GM15510 (cell line): Measurements from ENCODE around the gene DNAJC30.

Source experiments
- POLR2A ChIP-seq: IDR thresholded peaks from 3 replicates; pipeline ENCODE4 v1.6.1; 2011; ENCODE audit warnings: borderline replicate concordance; ENCODE audit not compliant: insufficient read length; ENCODE audit errors: extremely low read depth

Gene DNAJC30

DNA sequence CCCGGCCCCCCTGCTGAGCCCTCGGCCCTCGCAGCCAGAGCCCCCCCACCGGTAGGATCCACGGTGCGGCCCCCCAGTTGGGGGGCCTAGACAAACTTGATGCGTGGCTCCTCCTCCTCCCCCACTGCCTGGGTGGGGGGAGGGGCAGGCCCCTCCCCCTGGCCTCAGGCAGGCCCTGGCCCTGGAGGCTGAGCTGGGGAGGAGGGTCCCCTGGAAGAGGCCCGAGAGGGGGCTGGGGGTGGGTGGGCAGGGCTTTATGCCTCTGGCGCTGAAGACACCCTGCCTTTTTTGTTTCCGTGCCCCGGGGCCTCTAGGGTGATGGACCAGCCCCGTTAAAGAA lies 12.0 kb downstream of the DNAJC30 start:
- TF ChIP-seq POLR2A: no peak

GRCh38 chr7:73669858-73670385 lies 13.3 kb downstream of the DNAJC30 start:
- TF ChIP-seq POLR2A: no peak

DNA sequence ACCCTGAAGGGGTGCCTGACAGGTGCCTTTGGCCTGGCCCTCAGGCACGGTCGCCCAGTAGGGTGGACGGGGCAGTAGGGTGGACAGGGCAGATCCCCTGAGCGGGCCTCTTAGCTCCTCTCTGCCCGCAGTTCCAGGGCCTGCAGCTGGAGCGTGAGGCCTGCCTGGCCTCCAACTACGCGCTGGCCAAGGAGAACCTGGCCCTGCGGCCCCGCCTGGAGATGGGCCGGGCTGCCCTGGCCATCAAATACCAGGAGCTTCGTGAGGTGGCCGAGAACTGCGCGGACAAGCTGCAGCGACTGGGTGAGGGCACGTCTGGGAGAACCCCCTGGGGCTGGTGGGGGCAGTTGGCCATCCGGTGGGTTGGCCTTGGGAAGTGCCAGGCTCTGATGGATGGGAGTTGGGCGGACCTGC lies 14.0 kb downstream of the DNAJC30 start:
- no peak for TF ChIP-seq POLR2A

GRCh38 chr7:73668886-73669230 lies 14.4 kb downstream of the DNAJC30 start:
- no peak for TF ChIP-seq POLR2A

DNA sequence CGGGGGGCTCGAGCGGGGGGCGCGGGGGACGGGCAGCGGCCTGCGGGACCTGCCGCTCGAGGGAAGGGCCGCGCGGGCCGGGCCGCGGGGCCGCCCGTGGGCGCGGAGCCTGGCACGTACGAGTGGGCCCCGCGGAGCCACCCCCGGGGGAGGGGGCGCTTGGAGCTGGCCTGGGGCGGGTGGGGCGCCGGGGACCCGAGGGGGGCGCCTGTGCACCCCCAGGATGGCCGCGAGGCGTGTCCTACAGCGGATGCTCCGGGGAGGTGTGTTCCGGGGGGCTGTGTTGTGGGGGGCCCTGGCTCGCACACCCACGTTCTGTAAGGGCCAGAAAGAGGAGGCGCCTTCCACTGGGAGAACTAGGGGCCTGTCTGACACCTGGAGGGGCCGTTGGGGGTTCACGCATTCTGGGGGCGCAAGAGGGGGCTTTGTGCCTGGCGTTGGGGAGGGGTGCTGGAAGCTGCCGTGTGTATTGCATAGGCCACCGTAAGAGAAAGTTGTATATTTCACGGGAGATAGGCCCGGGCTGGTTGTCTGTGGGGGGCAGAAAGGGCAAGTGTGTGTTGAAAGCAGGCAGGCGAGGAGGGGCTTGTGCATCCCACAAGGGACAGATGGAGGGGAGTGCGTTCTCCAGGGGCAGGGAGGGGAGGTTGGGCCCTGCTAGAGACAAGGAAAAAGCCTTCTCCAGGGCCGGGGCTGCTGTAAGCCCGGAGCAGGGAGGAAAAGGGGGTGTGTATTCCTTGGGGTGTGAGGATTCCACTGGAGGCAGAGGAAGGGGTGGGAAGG lies 15.0 kb downstream of the DNAJC30 start:
- TF ChIP-seq POLR2A: no peak

- peak; percentile 20 for TF ChIP-seq POLR2A
Observed at GRCh38 chr7:73667344-73668102, 15.7 kb downstream of the DNAJC30 start, which contains the start of gene VPS37D. VPS37D (plus strand) TSS chr7:73667831; CDS start chr7:73667959, 128 bp downstream.

DNA sequence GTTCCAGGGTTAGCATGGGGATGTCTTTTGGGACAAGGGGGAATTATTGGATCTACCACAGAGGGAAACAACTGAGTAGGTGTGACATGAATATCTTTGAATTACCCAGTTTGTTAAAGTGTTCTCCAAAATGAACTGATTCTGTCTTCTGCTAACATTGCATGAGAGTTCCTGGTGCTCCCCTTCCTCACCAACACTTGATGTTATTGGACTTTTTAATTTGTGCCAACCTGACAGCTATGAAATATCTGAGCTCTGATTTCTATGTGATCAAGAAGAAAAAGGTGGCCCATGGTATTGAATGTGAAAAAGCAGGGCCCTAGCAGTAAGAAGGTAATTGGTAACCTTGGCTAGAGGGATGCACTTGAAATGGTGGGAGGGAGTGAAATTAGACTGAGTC lies 20.2 kb downstream of the DNAJC30 start:
- TF ChIP-seq POLR2A: no peak

DNA sequence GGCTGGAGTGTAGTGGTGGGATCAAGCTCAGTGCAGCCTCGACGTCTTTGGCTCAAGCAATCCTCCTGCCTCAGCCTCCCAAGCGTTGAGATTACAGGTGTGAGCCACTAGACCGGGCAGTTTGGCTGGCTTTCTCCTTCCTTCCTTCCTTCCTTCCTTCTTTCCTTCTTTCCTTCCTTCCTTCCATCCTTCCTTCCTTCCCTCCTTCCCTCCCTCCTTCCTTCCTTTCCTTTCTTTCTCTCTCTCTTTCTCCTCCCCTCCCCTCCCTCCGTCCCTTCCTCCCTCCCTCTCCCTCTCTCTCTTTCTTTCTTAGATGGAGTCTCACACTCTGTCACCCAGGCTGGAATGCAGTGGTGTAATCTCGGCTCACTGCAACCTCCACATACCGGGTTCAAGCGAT lies 23.3 kb downstream of the DNAJC30 start:
- TF ChIP-seq POLR2A: no peak

GRCh38 chr7:73652541-73652949 lies 30.7 kb downstream of the DNAJC30 start:
- no peak for TF ChIP-seq POLR2A

GRCh38 chr7:73650524-73650923 lies 32.7 kb downstream of the DNAJC30 start:
- no peak for TF ChIP-seq POLR2A

GRCh38 chr7:73649576-73649975 lies 33.7 kb downstream of the DNAJC30 start:
- no peak for TF ChIP-seq POLR2A

DNA sequence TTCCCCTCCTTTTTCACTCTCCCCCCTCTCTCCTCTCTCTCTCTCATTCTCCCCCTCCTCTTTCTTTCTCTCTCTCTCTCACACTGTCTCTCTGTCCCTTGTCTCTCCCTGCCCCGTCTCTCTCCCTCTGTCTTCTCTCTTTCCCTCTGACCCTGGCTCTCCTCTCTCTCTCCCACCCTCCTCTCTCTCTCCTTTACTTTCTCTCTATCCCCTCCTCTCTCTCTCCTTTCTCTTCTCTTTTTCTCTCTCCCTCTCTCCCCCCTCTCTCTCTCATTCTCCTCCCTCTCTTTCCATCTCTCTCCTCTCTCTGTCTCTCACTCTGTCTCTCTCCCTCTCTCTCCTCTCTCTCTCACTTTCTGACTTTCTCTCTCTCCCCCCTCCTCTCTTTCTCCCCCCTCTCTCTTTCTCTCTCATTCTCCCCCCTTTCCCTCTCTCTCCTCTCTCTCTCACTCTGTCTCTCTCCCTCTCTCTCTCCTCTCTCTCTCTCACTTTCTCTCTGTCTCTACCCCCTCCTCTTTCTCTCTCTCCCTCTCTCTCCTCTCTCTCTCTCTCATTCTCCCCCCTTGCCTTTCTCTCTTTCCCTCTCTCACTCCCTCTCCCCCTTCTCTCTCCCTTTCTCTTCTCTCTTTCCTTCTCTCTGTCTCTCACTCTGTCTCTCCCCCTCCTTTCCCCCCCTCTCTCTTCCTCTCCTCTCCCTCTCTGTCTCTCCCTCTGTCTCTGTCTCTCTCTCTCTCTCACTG lies 34.5 kb downstream of the DNAJC30 start:
- TF ChIP-seq POLR2A: no peak

GRCh38 chr7:73647725-73648592 lies 35.3 kb downstream of the DNAJC30 start:
- no peak for TF ChIP-seq POLR2A
